GM19463 (cell line): Measurements from ENCODE around the gene CASKIN1.

Source experiments
- ATAC-seq: cut with Tn5 transposase; IDR thresholded peaks from one replicate; pipeline ENCODE4 v1.9.1; 2021; ENCODE audit warnings: mild to moderate bottlenecking, moderate library complexity; ENCODE audit not compliant: unreplicated experiment

CASKIN1 gene

GRCh38 chr16:2179576-2179975 lies 16.8 kb downstream of the CASKIN1 start:
- no peak for ATAC-seq

- ATAC-seq = no peak
Observed at GRCh38 chr16:2179107-2179501, 17.3 kb downstream of the CASKIN1 start.

DNA sequence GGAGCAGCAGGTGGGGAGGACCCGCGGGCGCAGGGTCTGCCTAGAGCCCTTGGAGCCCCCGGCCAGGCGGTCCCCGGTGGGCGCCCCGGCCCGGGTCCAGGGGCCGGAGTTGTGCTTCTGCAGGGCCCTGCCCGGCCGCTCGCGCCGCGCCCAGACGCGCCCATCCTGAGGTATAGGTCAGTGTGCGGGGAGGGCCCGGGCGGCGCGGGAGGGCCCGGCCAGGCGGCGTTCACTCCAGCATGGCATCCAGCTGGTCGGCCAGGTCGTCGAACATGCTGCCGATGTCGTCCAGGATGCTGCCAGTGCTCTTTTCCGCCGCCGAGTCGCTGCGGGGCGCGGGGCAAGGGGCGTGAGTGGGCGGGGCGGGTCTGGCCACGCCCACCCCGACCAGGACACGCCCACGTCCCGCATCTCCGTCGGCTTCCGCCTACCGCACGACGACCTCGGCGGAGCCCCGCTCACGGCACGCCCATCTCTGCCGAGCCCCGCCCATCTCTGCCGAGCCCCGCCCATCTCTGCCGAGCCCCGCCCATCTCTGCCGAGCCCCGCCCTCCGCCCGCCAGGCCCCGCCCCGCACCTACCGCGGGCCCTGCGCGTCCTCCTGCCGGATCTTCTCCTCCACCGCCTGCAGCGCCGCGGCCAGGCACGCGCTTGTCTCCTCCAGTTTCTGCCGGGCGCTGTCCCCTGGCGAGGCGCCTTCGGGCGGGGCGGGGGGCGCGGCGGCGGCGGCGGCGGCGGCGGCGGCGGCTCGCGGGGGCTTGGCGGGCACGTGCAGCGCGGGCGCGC lies 17.9 kb downstream of the CASKIN1 start:
- no peak for ATAC-seq

GRCh38 chr16:2177561-2177960 lies 18.8 kb downstream of the CASKIN1 start:
- no peak for ATAC-seq

DNA sequence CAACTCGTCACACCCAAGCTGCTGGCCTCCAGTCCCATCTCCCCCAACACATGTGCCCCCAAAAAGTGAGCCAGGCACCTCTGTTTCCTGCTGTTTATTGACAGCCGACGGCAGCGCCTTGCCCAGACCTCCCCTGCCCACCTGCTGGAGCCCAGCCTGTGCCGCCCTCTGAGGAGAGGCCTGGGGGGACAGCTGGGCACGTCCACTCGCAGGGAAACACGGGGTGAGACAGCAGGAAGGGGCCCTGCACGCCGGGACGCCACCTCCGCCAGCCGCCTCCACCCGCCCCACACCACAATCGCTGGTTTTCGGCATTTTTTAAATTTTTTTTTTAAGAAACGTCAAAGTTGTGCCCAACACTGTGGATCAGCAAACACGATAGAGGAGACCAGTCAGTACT lies 19.3 kb downstream of the CASKIN1 start:
- ATAC-seq = no peak

DNA sequence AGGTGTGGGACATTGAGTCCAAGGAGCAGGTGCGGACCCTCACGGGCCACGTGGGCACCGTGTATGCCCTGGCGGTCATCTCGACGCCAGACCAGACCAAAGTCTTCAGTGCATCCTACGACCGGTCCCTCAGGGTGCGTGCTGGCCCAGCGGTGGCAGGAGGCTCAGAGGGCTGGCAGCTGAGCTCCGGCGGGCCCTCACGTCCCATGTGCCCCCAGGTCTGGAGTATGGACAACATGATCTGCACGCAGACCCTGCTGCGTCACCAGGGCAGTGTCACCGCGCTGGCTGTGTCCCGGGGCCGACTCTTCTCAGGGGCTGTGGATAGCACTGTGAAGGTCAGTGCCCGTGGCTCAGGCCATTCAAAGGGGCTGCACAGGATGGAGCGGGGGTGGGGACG lies 20.4 kb downstream of the CASKIN1 start:
- no peak for ATAC-seq

GRCh38 chr16:2175454-2175853 lies 21.0 kb downstream of the CASKIN1 start:
- no peak for ATAC-seq

GRCh38 chr16:2174396-2175131 lies 21.8 kb downstream of the CASKIN1 start:
- no peak for ATAC-seq

GRCh38 chr16:2173916-2174315 lies 22.5 kb downstream of the CASKIN1 start:
- no peak for ATAC-seq

- ATAC-seq = no peak
Observed at GRCh38 chr16:2173366-2173765, 23.0 kb downstream of the CASKIN1 start.

GRCh38 chr16:2172688-2173335 lies 23.6 kb downstream of the CASKIN1 start:
- ATAC-seq = no peak

DNA sequence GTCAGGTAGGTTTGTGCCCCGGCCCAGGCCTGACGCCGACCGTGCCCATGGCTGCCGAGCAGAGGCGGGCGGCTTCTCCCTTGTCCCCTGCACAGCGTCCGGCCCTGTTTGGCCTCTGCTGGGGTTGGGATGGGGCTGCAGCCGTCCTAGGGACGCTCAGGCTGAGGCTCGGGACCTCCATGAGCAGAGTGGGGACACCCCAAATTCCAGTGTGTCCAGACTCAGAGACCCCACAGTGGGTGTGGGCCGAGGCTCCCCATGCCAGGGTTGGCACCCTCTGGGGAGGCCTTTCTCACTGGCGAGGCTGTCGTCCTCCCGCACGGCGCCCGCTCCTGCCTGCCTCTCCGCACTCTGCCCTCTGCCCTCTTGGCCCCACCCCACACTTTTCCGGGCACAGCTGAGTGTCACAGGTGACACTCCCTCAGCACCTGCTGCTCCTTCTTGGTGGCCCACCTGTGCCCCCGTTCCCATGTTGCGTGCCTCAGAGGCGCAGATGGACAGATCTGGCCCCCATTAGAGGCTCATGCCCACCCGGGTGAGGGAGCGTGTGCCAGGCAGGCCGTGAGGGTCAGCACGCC lies 24.7 kb downstream of the CASKIN1 start:
- no peak for ATAC-seq

- ATAC-seq = no peak
Observed at GRCh38 chr16:2170587-2171435, 25.6 kb downstream of the CASKIN1 start.

DNA sequence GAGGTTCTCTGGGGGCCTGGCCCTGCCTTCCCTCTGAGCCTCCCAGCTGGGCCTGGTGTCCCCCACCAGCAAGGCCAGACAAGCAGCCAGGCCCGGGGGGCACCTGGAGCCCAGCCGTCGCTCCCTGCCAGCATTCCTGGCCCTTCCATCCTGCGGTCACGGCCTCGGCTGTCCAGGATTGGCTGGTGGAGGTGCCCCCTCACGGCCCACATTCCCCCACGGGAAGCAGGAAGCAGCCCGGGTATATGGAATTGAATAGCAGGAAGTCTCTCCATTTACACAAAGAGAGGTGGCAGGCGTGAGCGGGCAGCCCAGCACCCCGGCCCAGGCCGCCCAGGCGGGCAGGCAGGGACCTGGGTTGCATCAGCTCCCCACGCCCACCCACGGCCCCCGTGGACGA lies 26.3 kb downstream of the CASKIN1 start:
- ATAC-seq = no peak

DNA sequence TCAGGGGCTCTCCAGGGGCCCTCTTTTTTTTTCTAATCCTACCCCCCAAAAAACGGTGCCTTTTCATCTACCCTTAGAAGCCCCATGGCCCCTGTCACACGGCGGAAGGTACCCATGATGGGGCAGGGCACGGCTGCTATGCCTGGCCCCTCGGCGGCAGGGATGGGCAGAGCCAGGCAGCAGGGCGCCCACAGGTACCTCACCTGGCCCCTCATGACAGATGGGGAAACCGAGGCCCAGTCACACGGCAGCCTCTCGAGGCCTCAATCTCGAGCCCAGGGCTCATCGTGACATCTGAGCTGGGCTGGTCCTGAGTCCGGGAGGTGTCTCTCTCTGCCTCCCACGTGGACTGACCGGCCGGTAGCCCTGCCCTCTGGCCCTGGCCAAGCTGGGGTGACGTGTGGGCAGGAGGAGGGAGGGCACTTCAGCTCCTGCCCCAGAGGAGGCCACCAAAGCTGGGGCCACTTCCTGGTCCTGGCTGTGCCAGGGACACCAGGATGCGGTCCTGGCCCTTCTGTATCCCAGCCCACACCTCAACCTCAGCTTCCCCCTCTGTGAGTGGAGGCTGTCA lies 29.3 kb downstream of the CASKIN1 start:
- ATAC-seq = no peak

GRCh38 chr16:2166263-2167067 lies 29.9 kb downstream of the CASKIN1 start:
- ATAC-seq = no peak

DNA sequence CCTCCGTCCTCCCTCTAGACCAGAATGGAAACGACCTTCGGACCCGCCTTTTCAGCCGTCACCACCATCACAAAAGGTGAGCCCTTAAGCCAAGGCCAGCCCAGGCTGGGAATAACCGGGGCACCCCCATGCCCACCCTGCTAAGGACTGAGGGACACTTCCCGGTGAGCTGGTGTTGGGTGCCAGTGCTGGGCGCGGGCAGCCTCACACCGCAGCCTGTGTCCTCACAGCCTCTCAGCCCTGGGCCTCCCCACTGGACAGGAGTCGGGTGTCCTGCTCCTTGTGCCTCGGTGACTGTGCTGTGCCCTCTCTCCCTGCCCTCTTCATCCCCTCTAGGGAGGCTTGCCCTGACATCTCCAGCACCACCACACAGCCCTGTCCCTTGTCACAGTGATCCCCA lies 30.5 kb downstream of the CASKIN1 start:
- ATAC-seq = no peak

GRCh38 chr16:2163211-2163881 lies 33.1 kb downstream of the CASKIN1 start:
- no peak for ATAC-seq

- ATAC-seq = no peak
Observed at GRCh38 chr16:2162676-2163118, 33.7 kb downstream of the CASKIN1 start.
